Psoas muscle (tissue), 8 donors: Measurements from ENCODE around the gene CLCC1. TPM values are rescaled to one million over a fixed set of nuclear protein-coding genes. Genes with fewer than 3 reads are reported as not detected.
A peak's percentile ranks its signal among the peaks of the same experiment; 100 is the strongest.

ENCODE experiments used
- ATAC-seq, 4 donors: fragments of 200-7000 bp; cut with Tn5 transposase; one replicate each; pipeline ENCODE4 v1.9.1; 2020; ENCODE audit warnings: moderate library complexity in 3 of 4, mild to moderate bottlenecking in 2 of 4
- DNase-seq, 2 donors: peaks; one replicate each; pipeline ENCODE4 v3.0.0-alpha.2; 2020
- H3K27ac ChIP-seq: fragments of 200-600 bp; one replicate; pipeline ENCODE4 v1.8.0; 2022
- H3K27me3 ChIP-seq, 3 donors: fragments of 200-600 bp in 1 of 3; one replicate each; pipeline versions ENCODE4 v1.6.1 to v1.8.0; 2013 to 2022; ENCODE audit warnings: low read length in 2 of 3, mild to moderate bottlenecking in 2 of 3, moderate library complexity in 1 of 3; ENCODE audit not compliant: insufficient read depth in 3 of 3
- H3K36me3 ChIP-seq, 2 donors: fragments of 200-600 bp in 1 of 2; one replicate each; pipeline versions ENCODE4 v1.6.1 to v1.8.0; 2013 to 2022; ENCODE audit warnings: low read depth in 1 of 2, mild to moderate bottlenecking in 1 of 2, moderate library complexity in 1 of 2; ENCODE audit not compliant: insufficient read depth in 1 of 2
- H3K4me1 ChIP-seq: fragments of 200-600 bp; one replicate; pipeline ENCODE4 v1.8.0; 2022
- H3K4me3 ChIP-seq: fragments of 200-600 bp; one replicate; pipeline ENCODE4 v1.8.0; 2022; ENCODE audit warnings: mild to moderate bottlenecking
- H3K9me3 ChIP-seq: fragments of 200-600 bp; one replicate; pipeline ENCODE4 v1.8.0; 2022
- CTCF ChIP-seq: fragments of 200-600 bp; IDR thresholded peaks from one replicate; pipeline ENCODE4 v1.8.0; 2022; ENCODE audit warnings: antibody characterized with exemption
- WGBS, 3 donors: extraction: QIAGEN DNeasy Blood & Tissue Kit; methylation state at CpG; one replicate each; pipeline versions ENCODE4 v1.1.6 to v1.1.7; 2013; 5-methylcytosine and 5-hydroxymethylcytosine counted together
- intact Hi-C, 2 donors: fragments of 100-400 bp; cut with DNase I; formaldehyde crosslinking; loops; one replicate each; pipeline versions ENCODE4 v1.11.0 to v1.14.2; 2022
- polyA plus RNA-seq, 3 donors: library from polyadenylated mRNA; stranded (reverse); fragments of 200-250 nt; gene quantifications; one replicate each; pipeline ENCODE4 v1.2.3, GENCODE V29; 2013
- total RNA-seq, 4 donors: library from RNA; stranded (reverse); fragmentation: NEBNext Ultra II Directional in 2 of 4; extraction: Animal tissue kit (Norgen Biotek cat#: 25700) in 2 of 4; gene quantifications; one replicate each; pipeline versions ENCODE4 v1.2.1 to v1.2.4, GENCODE V29; 2021 to 2023
- donor health status: healthy with polysubstance abuse.
- donor health status: DM: no; HTN: no; CAD: no; lungs with moderate emphysema.
- donor health status: Bipolar disorder and iron deficiency.
- donor health status: healthy.
- donor health status: DM: yes; HTN: yes; CAD: no.
- donor health status: DM: no; HTN: no; CAD: no.
- donor health status: DM: no; HTN: no; CAD: no.
- donor health status: DM: yes; HTN: yes; CAD: no.

Gene CLCC1
- total and polyA plus RNA-seq, 7 donors = 13.1 to 36.2 (median 24.8) TPM

- Histone ChIP-seq H3K27ac (no peak overlapping the region), H3K4me1 (peaks cover 20% of the 10 kb centered on the region), H3K36me3 (peaks cover 0 to 21% of the 10 kb centered on the region in 2 donors), H3K4me3 (no peak overlapping the region), H3K27me3 (no peaks in the 10 kb centered on the region), H3K9me3 (no peaks in the 10 kb centered on the region)
- no peak for TF ChIP-seq CTCF
- ATAC-seq = no peak
- intact Hi-C loops = no loop called here
- 57 to 65% (median 62%) methylated on average over 3 of the region's 3 CpGs for WGBS, 3 donors
- no peak for DNase-seq
These were observed 7.4 kb downstream of the CLCC1 start for GRCh38 chr1:108955881-108956280.

- ATAC-seq (no peak), DNase-seq (no peak)
- Histone ChIP-seq H3K9me3 (no peaks in the 10 kb centered on the region), H3K4me3 (no peak overlapping the region), H3K4me1 (peaks cover 20% of the 10 kb centered on the region), H3K27ac (no peak overlapping the region), H3K36me3 (peaks cover 0 to 21% of the 10 kb centered on the region in 2 donors), H3K27me3 (no peaks in the 10 kb centered on the region)
- intact Hi-C loops = no loop called here
- TF ChIP-seq CTCF = no peak
- 92 to 96% (median 95%) methylated on average over 3 of the region's 3 CpGs for WGBS, 3 donors
These were observed 8.2 kb downstream of the CLCC1 start for GRCh38 chr1:108955111-108955510.

- H3K27me3 ChIP-seq = no peaks in the 10 kb centered on the region
- intact Hi-C loops = no loop called here
- ATAC-seq (no peak), DNase-seq (no peak)
- WGBS, 3 donors = 86 to 97% (median 95%) methylated on average over 6 of the region's 6 CpGs
- no peak overlapping the region for H3K27ac ChIP-seq
- H3K4me1 ChIP-seq = peaks cover 20% of the 10 kb centered on the region
- no peak for TF ChIP-seq CTCF
- H3K36me3 ChIP-seq = peaks cover 0 to 12% of the 10 kb centered on the region in 2 donors
- no peaks in the 10 kb centered on the region for H3K9me3 ChIP-seq
- H3K4me3 ChIP-seq = no peak overlapping the region
These were observed 9.8 kb downstream of the CLCC1 start for GRCh38 chr1:108953452-108953851.

- H3K36me3 ChIP-seq = peaks cover 0 to 14% of the 10 kb centered on the region in 2 donors
- DNase-seq = no peak
- no peaks in the 10 kb centered on the region for H3K27me3 ChIP-seq
- peaks cover 15% of the 10 kb centered on the region for H3K4me1 ChIP-seq
- no peak for ATAC-seq
- intact Hi-C loops = no loop called here
- 96 to 98% (median 97%) methylated on average over 3 of the region's 3 CpGs for WGBS, 3 donors
- H3K27ac ChIP-seq = no peak overlapping the region
- no peaks in the 10 kb centered on the region for H3K9me3 ChIP-seq
- TF ChIP-seq CTCF = no peak
- no peak overlapping the region for H3K4me3 ChIP-seq
These were observed 12.0 kb downstream of the CLCC1 start for GRCh38 chr1:108951242-108951641.

- ATAC-seq (peak in 1 of 4 donors; percentile 17), DNase-seq (no peak)
- no peak overlapping the region for H3K4me3 ChIP-seq
- H3K4me1 ChIP-seq = peaks cover 8% of the 10 kb centered on the region
- H3K27ac ChIP-seq = no peak overlapping the region
- H3K9me3 ChIP-seq = no peaks in the 10 kb centered on the region
- intact Hi-C loops = no loop called here
- TF ChIP-seq CTCF = no peak
- 80 to 88% (median 86%) methylated on average over 4 of the region's 4 CpGs for WGBS, 3 donors
- H3K27me3 ChIP-seq = no peaks in the 10 kb centered on the region
- H3K36me3 ChIP-seq = peaks cover 0 to 33% of the 10 kb centered on the region in 2 donors
These were observed 14.2 kb downstream of the CLCC1 start for GRCh38 chr1:108949044-108949443.
